HepG2 (cell line): ENCODE results near the gene DCPS.

Experiments used
- FOXK2 ChIP-seq: fragments of 450-650 bp; IDR thresholded peaks from 2 replicates; pipeline ENCODE4 v1.6.1; 2016
- HHEX ChIP-seq: IDR thresholded peaks from 2 replicates; pipeline ENCODE4 v1.6.1; 2016; ENCODE audit warnings: control low read depth
- HINFP ChIP-seq: sonication (generic); formaldehyde crosslinking; IDR thresholded peaks from 2 replicates; pipeline ENCODE4 v1.4.0; 2020; ENCODE audit warnings: low read depth, mild to moderate bottlenecking, missing genetic modification reagents
- NR1H2 ChIP-seq: sonication (generic); formaldehyde crosslinking; IDR thresholded peaks from 2 replicates; pipeline ENCODE4 v1.8.1; 2022; ENCODE audit warnings: low read depth, missing genetic modification reagents, borderline replicate concordance
- NR3C1 ChIP-seq: sonication (generic); formaldehyde crosslinking; IDR thresholded peaks from 2 replicates; pipeline ENCODE4 v1.4.0; 2020; ENCODE audit warnings: missing genetic modification reagents
- PAWR ChIP-seq: sonication (generic); formaldehyde crosslinking; IDR thresholded peaks from 2 replicates; pipeline ENCODE4 v1.4.0; 2020; ENCODE audit warnings: missing genetic modification reagents, mild to moderate bottlenecking, borderline replicate concordance
- STAG1 ChIP-seq: sonication (generic); formaldehyde crosslinking; IDR thresholded peaks from 2 replicates; pipeline ENCODE4 v1.4.0; 2020; ENCODE audit warnings: missing genetic modification reagents
- ZBTB8A ChIP-seq: sonication (generic); formaldehyde crosslinking; IDR thresholded peaks from 2 replicates; pipeline ENCODE4 v1.4.0; 2020; ENCODE audit warnings: mild to moderate bottlenecking, low read depth, missing genetic modification reagents, borderline replicate concordance
- ZC3H13 ChIP-seq: sonication (generic); formaldehyde crosslinking; IDR thresholded peaks from 2 replicates; pipeline ENCODE4 v1.8.1; 2023; ENCODE audit warnings: mild to moderate bottlenecking, missing genetic modification reagents, moderate library complexity
- ZNF282 ChIP-seq: fragments of 450-650 bp; IDR thresholded peaks from 2 replicates; pipeline ENCODE4 v1.6.1; 2018; ENCODE audit not compliant: partially characterized antibody
- ZNF597 ChIP-seq: sonication (generic); formaldehyde crosslinking; IDR thresholded peaks from 2 replicates; pipeline ENCODE4 v1.5.0; 2020; ENCODE audit warnings: missing genetic modification reagents
- ZZZ3 ChIP-seq: sonication (generic); formaldehyde crosslinking; IDR thresholded peaks from 2 replicates; pipeline ENCODE4 v1.4.0; 2020; ENCODE audit warnings: missing genetic modification reagents, mild to moderate bottlenecking, borderline replicate concordance

DNA sequence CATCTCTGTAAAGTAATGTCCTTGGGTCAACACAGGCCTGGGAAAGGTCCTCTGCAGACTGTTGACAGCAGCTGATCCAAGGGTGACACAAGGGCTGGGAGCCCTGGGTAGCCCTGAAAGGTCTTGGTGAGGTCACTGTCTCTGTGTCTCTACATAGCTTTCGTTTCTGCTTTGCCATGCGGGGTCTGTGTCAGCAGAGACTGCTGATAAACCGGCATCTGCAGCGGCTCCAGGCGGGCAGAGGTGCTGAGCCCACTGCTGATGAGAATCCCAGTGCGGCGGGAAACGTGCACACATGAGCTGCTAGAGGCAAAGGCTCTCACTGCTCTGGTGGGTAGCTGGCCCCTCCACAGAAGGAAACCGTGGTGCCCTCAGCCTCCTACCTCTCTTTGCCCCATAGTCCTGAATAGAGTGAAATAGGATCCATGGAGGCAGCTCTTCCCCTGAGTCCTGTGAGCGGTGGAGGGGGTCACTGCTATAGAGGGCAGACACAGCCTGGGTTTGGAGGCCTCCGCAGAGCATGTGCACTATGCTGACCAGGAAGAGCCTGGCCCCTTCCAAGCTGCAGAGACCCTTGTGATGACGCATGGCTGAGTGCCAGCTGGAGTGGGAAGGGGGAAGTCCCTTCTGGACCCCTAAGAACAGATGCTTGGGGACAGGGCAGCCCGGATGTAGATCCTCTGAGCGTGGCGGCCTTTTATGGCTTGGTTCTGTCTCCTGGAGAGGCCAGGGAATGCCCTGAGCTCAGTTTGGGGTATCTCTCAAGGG lies 33.8 kb downstream of the DCPS start:
- TF ChIP-seq STAG1 (CRISPR knock-in tag) (no peak), ZNF597 (CRISPR knock-in tag) (no peak), NR3C1 (no peak), ZBTB8A (no peak), PAWR (CRISPR knock-in tag) (no peak), HINFP (no peak), ZZZ3 (no peak), ZC3H13 (no peak), FOXK2 (no peak), ZNF282 (no peak), HHEX (CRISPR knock-in tag) (no peak), NR1H2 (no peak)
